Cerebellar cortex (tissue), 1 donor: ENCODE data around the gene HTT.
A peak's percentile ranks its signal among the peaks of the same experiment; 100 is the strongest.

ENCODE experiments used
- DNase-seq: peaks from one replicate; pipeline ENCODE4 v3.0.0-alpha.2; 2015; ENCODE audit warnings: low spot score

The HTT gene

DNA sequence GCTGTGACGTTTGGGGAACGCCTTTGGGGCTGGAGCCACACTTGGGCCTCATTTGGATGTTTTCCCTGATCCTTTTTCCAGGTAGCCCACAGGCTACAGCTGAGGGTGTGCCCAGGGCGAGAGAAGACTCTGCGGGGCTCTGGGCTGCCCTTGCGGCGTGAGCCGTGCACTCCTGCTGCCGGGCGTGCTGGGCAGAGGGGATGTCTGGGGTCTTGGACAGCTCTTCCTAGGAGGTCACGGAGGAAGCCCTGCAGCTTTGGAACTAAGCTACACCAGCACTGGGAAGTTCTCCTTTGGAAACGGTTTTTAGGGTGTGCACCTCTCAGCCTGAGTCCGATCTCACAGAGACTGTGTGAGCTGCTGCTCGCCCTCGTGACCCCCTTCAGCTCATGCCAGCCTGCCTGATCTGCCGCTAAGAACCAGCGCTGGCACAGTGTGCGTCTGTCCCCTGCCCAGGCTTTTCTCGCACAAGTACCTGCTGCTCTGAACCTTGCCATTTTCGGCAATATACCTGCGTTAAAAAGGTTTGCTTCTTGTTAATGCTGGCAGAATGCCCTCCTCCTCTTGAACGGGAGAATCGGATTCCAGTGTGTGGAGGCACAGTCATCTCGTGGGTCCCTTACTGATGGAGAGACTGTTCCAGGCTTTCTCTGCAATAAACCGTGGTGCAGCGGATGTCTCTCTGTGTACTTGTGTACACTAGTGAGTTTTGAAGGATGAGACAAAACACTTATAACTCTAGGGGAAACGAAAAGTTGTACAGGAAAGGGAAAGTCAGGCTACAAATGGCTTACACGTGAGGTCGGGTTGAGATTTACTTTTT, 188.8 kb downstream of the HTT start:
- DNase-seq, result no peak

DNA sequence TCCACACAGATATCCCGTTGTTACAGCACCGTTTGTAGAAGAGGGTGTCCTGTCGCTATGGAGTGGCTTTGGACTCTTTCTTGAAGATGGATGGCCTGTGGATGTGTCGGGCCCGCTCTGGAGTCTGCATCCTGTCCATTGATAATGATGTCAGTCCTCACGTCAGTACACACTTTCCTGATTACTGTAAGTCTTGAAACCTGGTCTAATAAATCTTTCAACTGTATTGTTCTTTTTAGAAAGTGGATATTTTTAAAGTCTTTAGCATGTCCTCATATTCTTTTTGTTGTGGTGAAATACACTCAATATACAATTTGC, 189.4 kb downstream of the HTT start:
- no peak for DNase-seq

GRCh38 chr4:3266076-3266475, 191.6 kb downstream of the HTT start:
- no peak for DNase-seq

GRCh38 chr4:3267576-3268394, 193.3 kb downstream of the HTT start:
- DNase-seq, result peak; percentile 73

GRCh38 chr4:3268395-3269104, 194.1 kb downstream of the HTT start:
- DNase-seq, result no peak

GRCh38 chr4:3269105-3269927, 194.8 kb downstream of the HTT start:
- DNase-seq, result no peak

DNA sequence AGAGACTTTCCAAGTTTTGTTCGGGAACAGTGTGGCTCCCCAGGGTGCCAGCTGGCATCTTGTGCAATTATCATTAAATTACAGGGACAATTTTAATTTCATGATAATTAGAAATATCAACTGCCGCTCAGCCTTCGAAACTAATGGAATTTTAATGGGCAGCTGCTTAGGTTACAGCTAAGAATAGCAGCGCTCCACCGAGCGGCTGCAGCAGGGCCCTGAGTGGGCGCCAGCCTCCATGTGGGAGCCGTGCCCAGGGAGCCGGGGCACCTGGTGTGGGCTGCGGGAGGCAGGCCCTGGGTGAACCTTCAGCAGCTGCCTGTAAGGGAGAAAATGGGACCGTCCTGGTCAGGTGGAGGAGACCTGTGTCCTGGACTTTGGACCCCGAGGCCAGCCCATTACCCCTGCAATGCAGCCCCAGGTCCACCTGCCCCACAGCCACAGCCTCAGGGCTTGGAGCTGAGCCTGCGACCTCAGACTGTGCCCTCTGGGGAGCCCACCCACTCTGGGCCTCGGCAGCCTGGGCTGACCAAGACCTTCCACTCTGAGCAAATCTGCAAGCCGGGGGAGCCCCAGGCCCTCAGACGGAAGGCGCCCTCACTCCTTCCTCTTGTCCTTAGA, 195.6 kb downstream of the HTT start:
- DNase-seq, result no peak

DNA sequence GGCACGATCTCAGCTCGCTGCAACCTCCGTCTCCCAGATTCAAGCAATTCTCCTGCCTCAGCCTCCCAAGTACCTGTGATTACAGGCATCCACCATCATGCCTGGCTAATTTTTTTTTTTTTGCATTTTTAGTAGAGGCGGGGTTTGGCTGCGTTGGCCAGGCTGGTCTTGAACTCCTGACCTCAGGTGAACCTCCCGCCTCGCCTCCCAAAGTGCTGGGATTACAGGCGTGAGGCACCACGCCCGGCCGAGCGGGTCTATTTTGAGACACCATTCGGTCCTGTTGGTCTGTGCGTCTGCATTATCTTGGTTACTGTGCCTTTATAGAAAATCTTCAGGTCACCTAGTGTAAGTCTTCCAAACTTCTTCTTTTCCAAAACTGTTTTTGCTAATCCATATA, 196.7 kb downstream of the HTT start:
- no peak for DNase-seq

GRCh38 chr4:3276986-3277385, 202.5 kb downstream of the HTT start:
- DNase-seq, result peak; percentile 85

- no peak for DNase-seq
Observed at GRCh38 chr4:3280466-3280865, 206.0 kb downstream of the HTT start.

GRCh38 chr4:3283483-3283882, 209.0 kb downstream of the HTT start:
- no peak for DNase-seq

GRCh38 chr4:3283916-3284315, 209.4 kb downstream of the HTT start:
- DNase-seq, result peak; percentile 94

DNA sequence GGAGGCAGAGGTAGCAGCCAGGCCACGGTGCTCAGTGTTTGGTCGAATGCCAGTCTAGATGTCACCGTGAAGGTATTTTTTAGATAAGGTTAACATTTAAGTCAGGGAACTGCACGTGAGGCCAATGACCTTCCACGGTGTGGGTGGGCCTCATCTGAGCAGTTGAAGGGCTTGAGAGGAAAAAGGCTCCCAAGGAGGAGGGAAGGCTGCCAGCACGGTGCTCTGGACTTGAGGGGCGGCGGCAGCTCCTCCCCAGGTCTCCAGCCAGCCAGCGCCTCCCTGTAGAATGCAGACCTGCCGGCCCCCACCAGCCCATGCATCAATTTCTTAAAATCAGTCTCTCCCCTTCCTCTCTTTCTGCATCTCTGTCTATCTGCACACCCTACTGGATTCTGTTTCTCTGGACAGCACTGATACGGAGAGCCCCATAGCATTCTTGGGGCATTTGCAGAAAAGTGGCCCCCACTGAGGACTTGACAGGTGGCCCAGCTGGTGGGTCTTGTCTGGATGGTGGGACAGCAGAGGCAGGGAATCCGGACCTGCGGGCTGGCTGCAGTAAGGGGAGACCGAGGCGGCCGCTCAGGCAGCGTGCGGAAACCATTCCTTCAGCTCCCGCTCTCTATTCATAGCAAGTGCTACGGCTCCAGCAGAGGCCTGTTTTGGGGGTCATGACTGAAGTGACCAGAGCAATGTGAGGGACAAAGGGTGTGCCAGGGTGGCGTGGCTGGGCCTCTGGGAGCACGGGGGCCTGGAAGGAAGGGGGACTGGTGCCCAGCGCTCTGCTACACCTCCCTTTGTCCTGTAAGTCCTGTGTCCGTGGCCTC, 210.5 kb downstream of the HTT start:
- DNase-seq, result no peak

- DNase-seq, result peak; percentile 55
Observed at GRCh38 chr4:3285558-3286334, 211.3 kb downstream of the HTT start.

GRCh38 chr4:3286335-3287175, 212.1 kb downstream of the HTT start:
- DNase-seq, result peak; percentile 29

DNA sequence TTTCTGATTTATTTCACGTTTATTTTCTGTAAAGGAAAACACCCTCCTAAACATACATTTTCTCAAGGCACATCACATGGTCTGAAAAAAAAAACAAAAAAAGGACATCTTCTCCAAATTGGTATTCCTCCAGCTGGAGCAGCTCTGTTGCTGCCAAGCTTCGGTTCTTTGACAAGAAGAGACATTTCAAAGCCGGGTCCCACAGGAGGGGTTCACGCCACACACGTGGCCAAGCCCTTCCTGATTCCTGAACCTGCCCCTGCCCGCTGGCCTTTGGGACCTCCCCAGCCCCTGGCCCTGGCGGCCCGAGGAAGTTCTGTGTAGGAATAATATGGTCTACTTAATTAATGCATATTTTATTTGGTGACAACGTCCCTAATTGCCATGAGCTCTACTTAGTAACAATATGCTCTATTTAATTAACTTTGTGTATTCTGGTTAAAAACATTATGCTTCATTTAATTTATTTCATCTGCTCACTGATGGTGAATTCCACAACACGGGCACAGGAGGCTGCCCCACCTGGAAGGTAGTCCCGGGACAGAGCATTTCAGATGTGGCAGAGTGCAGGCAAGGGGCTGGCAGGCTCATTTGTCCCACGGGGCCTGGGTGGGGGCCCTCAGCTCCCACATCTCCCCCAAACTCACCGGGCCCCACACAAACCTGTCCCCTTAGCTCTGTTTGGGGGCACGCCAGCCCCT, 212.9 kb downstream of the HTT start:
- peak; percentile 79 for DNase-seq

DNA sequence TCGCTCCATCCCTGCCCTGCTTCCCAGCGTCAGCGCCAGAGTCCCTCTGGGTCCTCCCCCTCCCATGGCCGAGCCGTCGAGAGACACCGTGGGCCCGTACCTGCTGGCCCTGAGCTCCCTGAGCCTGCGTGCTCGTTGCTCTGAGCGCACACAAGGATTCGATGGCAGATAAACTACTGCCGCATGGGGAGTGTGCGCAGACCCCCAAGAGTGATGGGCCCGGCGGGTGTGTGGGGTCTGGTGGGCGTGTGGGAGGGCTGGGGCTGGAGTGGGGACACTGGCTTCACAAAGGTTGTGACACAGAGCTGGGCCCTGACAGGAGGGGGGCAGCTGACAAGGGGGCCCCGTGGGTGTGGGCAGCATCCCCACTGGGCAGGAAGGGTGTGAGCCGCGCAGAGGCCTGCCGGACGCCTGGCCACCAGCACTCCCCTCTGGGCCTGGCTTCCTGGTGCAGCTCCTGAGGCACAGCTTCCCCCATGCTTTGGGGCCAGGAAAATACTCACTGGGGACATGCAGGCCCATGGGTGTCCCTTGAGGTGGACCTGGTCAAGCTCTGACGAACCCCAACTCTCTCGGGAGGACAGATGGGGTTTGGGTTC, 213.6 kb downstream of the HTT start:
- no peak for DNase-seq

- DNase-seq, result no peak
Observed at GRCh38 chr4:3288571-3289094, 214.2 kb downstream of the HTT start.
